Astrocyte (in vitro differentiated cells and primary cell): ENCODE measurements around the gene DOCK3. TPM values are rescaled to one million over a fixed set of nuclear protein-coding genes. Genes with fewer than 3 reads are reported as not detected.

Experiments
- DNase-seq: peaks from one replicate; pipeline ENCODE4 v3.0.0-alpha.2; 2010; ENCODE audit warnings: low read depth
- FAIRE-seq: peaks from 2 replicates; lab custom pipeline; 2011; peaks lifted over from hg19 to GRCh38; lab: Jason Lieb, UNC
- H2AFZ ChIP-seq: 2 replicates; pipeline ENCODE4 v1.6.0; 2012; ENCODE audit warnings: low read depth, low read length, inconsistent platforms
- H3K27ac ChIP-seq: 2 replicates; pipeline ENCODE4 v1.5.1; 2011; ENCODE audit warnings: low read depth, low read length, inconsistent platforms
- H3K27me3 ChIP-seq: 2 replicates; pipeline ENCODE4 v1.6.0; 2011; ENCODE audit warnings: low read length, inconsistent platforms; ENCODE audit not compliant: insufficient read depth
- H3K36me3 ChIP-seq: 2 replicates; pipeline ENCODE4 v1.5.1; 2011; ENCODE audit warnings: low read length, inconsistent platforms; ENCODE audit not compliant: insufficient read depth
- H3K4me1 ChIP-seq: 2 replicates; pipeline ENCODE4 v1.5.1; 2011; ENCODE audit warnings: low read length, inconsistent platforms; ENCODE audit not compliant: insufficient read depth
- H3K4me2 ChIP-seq: 2 replicates; pipeline ENCODE4 v1.6.0; 2012; ENCODE audit warnings: low read length, inconsistent platforms
- H3K4me3 ChIP-seq: 2 replicates; pipeline ENCODE4 v1.5.1; 2011; ENCODE audit warnings: low read depth, mild to moderate bottlenecking, low read length, inconsistent platforms; ENCODE audit not compliant: insufficient read depth
- H3K79me2 ChIP-seq: 2 replicates; pipeline ENCODE4 v1.6.0; 2012; ENCODE audit warnings: mild to moderate bottlenecking, low read length, inconsistent platforms; ENCODE audit not compliant: insufficient read depth
- H3K9ac ChIP-seq: 2 replicates; pipeline ENCODE4 v1.6.0; 2012; ENCODE audit warnings: mild to moderate bottlenecking, low read length, inconsistent platforms
- H3K9me3 ChIP-seq: 2 replicates; pipeline ENCODE4 v1.5.1; 2012; ENCODE audit warnings: low read depth, mild to moderate bottlenecking, low read length, inconsistent platforms; ENCODE audit not compliant: insufficient read depth
- H4K20me1 ChIP-seq: 2 replicates; pipeline ENCODE4 v1.6.0; 2012; ENCODE audit warnings: low read length, inconsistent platforms; ENCODE audit not compliant: insufficient read depth
- H3K27ac Mint-ChIP-seq: one replicate; pipeline ENCODE4 v1.8.0; 2021; ENCODE audit warnings: mild to moderate bottlenecking, mixed read lengths; ENCODE audit not compliant: unreplicated experiment
- H3K27me3 Mint-ChIP-seq: one replicate; pipeline ENCODE4 v1.8.0; 2021; ENCODE audit warnings: low read depth, mixed read lengths; ENCODE audit not compliant: unreplicated experiment
- H3K36me3 Mint-ChIP-seq: one replicate; pipeline ENCODE4 v1.8.0; 2021; ENCODE audit warnings: low read depth, mixed read lengths; ENCODE audit not compliant: unreplicated experiment
- H3K4me1 Mint-ChIP-seq: one replicate; pipeline ENCODE4 v1.8.0; 2021; ENCODE audit warnings: low read depth, mixed read lengths; ENCODE audit not compliant: unreplicated experiment
- H3K4me3 Mint-ChIP-seq: one replicate; pipeline ENCODE4 v1.8.0; 2021; ENCODE audit warnings: mild to moderate bottlenecking, moderate library complexity, mixed read lengths; ENCODE audit not compliant: unreplicated experiment
- H3K9me3 Mint-ChIP-seq: one replicate; pipeline ENCODE4 v1.8.0; 2021; ENCODE audit warnings: mild to moderate bottlenecking, mixed read lengths; ENCODE audit not compliant: unreplicated experiment
- EZH2 ChIP-seq: IDR thresholded peaks from 2 replicates; pipeline ENCODE4 v1.6.1; 2012; ENCODE audit warnings: mild to moderate bottlenecking, low read length, inconsistent platforms; ENCODE audit not compliant: insufficient read depth
- total RNA-seq: library from RNA; stranded (reverse); gene quantifications from 2 replicates; pipeline ENCODE4 v1.2.1, GENCODE V29; 2021
- TF ChIP-seq, protein P1 (sequence below): IDR thresholded peaks from 2 replicates; pipeline ENCODE4 v1.5.1; 2011; ENCODE audit warnings: low read depth, mild to moderate bottlenecking, inconsistent platforms, low read length, moderate library complexity; ENCODE audit not compliant: insufficient read depth

Gene DOCK3
- total RNA-seq, 1 donor from 2014 or later, result 3.3 TPM

GRCh38 chr3:51024765-51025632 is 350.3 kb downstream of the DOCK3 start:
- no peak overlapping the region for H3K9ac ChIP-seq
- DNase-seq, result no peak
- no peak for TF ChIP-seq EZH2
- TF ChIP-seq, protein P1, sequence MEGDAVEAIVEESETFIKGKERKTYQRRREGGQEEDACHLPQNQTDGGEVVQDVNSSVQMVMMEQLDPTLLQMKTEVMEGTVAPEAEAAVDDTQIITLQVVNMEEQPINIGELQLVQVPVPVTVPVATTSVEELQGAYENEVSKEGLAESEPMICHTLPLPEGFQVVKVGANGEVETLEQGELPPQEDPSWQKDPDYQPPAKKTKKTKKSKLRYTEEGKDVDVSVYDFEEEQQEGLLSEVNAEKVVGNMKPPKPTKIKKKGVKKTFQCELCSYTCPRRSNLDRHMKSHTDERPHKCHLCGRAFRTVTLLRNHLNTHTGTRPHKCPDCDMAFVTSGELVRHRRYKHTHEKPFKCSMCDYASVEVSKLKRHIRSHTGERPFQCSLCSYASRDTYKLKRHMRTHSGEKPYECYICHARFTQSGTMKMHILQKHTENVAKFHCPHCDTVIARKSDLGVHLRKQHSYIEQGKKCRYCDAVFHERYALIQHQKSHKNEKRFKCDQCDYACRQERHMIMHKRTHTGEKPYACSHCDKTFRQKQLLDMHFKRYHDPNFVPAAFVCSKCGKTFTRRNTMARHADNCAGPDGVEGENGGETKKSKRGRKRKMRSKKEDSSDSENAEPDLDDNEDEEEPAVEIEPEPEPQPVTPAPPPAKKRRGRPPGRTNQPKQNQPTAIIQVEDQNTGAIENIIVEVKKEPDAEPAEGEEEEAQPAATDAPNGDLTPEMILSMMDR, result no peak
- no peaks in the 10 kb centered on the region for H3K27me3 ChIP-seq
- H3K4me1 ChIP-seq, result no peaks in the 10 kb centered on the region
- H3K79me2 ChIP-seq, result no peaks in the 10 kb centered on the region
- no peaks in the 10 kb centered on the region for H3K9me3 ChIP-seq
- Mint-ChIP-seq H3K27me3 (no peaks in the 10 kb centered on the region), H3K27ac (no peak overlapping the region), H3K4me1 (no peaks in the 10 kb centered on the region), H3K36me3 (no peaks in the 10 kb centered on the region), H3K9me3 (peaks cover 3% of the 10 kb centered on the region), H3K4me3 (no peak overlapping the region)
- H3K27ac ChIP-seq, result no peak overlapping the region
- no peak overlapping the region for H3K4me2 ChIP-seq
- H3K4me3 ChIP-seq, result no peak overlapping the region
- H3K36me3 ChIP-seq, result no peaks in the 10 kb centered on the region
- H4K20me1 ChIP-seq, result no peaks in the 10 kb centered on the region
- H2AFZ ChIP-seq, result no peak overlapping the region
- no peak for FAIRE-seq

GRCh38 chr3:51031666-51032065 is 356.9 kb downstream of the DOCK3 start:
- no peaks in the 10 kb centered on the region for H3K27me3 ChIP-seq
- no peaks in the 10 kb centered on the region for H3K4me1 ChIP-seq
- H3K9me3 ChIP-seq, result no peaks in the 10 kb centered on the region
- TF ChIP-seq EZH2, result no peak
- TF ChIP-seq, protein P1, result no peak
- Mint-ChIP-seq H3K9me3 (peaks cover 2% of the 10 kb centered on the region), H3K27me3 (no peaks in the 10 kb centered on the region), H3K36me3 (no peaks in the 10 kb centered on the region), H3K4me1 (no peaks in the 10 kb centered on the region), H3K27ac (no peak overlapping the region), H3K4me3 (no peak overlapping the region)
- no peak for FAIRE-seq
- H3K79me2 ChIP-seq, result no peaks in the 10 kb centered on the region
- H3K27ac ChIP-seq, result no peak overlapping the region
- H3K4me3 ChIP-seq, result no peak overlapping the region
- no peak overlapping the region for H3K4me2 ChIP-seq
- DNase-seq, result no peak
- no peak overlapping the region for H2AFZ ChIP-seq
- H4K20me1 ChIP-seq, result no peaks in the 10 kb centered on the region
- H3K36me3 ChIP-seq, result no peaks in the 10 kb centered on the region
- no peak overlapping the region for H3K9ac ChIP-seq

DNA sequence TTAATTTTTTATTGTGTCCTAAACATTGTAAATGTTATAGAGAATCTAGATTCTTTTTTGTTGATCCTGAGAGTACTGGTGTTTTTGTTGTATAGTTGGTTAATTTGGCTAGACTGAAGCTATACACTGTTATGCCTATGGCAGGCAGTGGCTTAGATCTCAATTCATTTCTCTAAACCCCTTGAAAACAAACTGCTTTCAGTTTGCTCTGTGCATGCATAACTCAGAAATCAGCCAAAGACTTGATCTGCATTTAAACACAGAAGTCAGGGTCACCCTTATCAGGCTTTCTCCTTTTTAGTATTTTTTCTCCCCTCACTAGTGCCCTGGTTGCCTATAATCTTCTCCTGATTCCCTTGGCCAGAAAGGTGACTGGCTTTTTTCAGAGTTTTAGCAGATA is 360.9 kb downstream of the DOCK3 start:
- FAIRE-seq (no peak), DNase-seq (no peak)
- H3K27me3 ChIP-seq, result no peaks in the 10 kb centered on the region
- TF ChIP-seq, protein P1, result no peak
- no peak for TF ChIP-seq EZH2
- Mint-ChIP-seq H3K36me3 (no peaks in the 10 kb centered on the region), H3K4me1 (no peaks in the 10 kb centered on the region), H3K4me3 (no peak overlapping the region), H3K27me3 (no peaks in the 10 kb centered on the region), H3K27ac (no peak overlapping the region), H3K9me3 (peaks cover 4% of the 10 kb centered on the region)
- H2AFZ ChIP-seq, result no peak overlapping the region
- no peak overlapping the region for H3K9ac ChIP-seq
- no peak overlapping the region for H3K4me3 ChIP-seq
- H3K4me1 ChIP-seq, result no peaks in the 10 kb centered on the region
- no peak overlapping the region for H3K27ac ChIP-seq
- no peaks in the 10 kb centered on the region for H3K9me3 ChIP-seq
- H3K4me2 ChIP-seq, result no peak overlapping the region
- no peaks in the 10 kb centered on the region for H3K79me2 ChIP-seq
- H4K20me1 ChIP-seq, result no peaks in the 10 kb centered on the region
- no peaks in the 10 kb centered on the region for H3K36me3 ChIP-seq
